Naive thymus-derived CD8-positive, alpha-beta T cell (primary cell): ENCODE data around the gene SCYGR3. TPM values are rescaled to one million over a fixed set of nuclear protein-coding genes. Genes with fewer than 3 reads are reported as not detected.

Experiments
- ATAC-seq, 2 donors: fragments of 150-1000 bp; cut with Tn5 transposase in 1 of 2; sonication (Bioruptor Pico), chemical (Tn5 transposase) in 1 of 2; 1 replicate in 1 of 2; 2 replicates in 1 of 2; pipeline ENCODE4 v1.10.0; 2021; ENCODE audit warnings: mild to moderate bottlenecking in 2 of 2, moderate library complexity in 2 of 2
- POLR2A ChIA-PET: fragments of 350-600 bp; sonication (Branson Sonifier 250); formaldehyde crosslinking; loops from one replicate; lab custom pipeline; 2021; ENCODE audit warnings: antibody characterized with exemption; lab: Charles Lee
- DNase-seq, 10 donors: peaks; one replicate each; pipeline versions ENCODE4 v3.0.0 to v3.0.0-alpha.2; 2020 to 2022
- H3K27ac Mint-ChIP-seq, 10 donors: one replicate each; pipeline ENCODE4 v1.8.0; 2020 to 2022; ENCODE audit warnings: mild to moderate bottlenecking in 10 of 10, mixed read lengths in 10 of 10, moderate library complexity in 4 of 10, inconsistent platforms in 1 of 10
- H3K27me3 Mint-ChIP-seq, 5 donors: one replicate each; pipeline ENCODE4 v1.8.0; 2021 to 2022; ENCODE audit warnings: mixed read lengths in 5 of 5
- H3K36me3 Mint-ChIP-seq, 3 donors: one replicate each; pipeline ENCODE4 v1.8.0; 2020 to 2022; ENCODE audit warnings: mixed read lengths in 3 of 3, mild to moderate bottlenecking in 2 of 3, inconsistent platforms in 1 of 3
- H3K4me1 Mint-ChIP-seq, 4 donors: one replicate each; pipeline ENCODE4 v1.8.0; 2021 to 2022; ENCODE audit warnings: mixed read lengths in 4 of 4
- H3K4me3 Mint-ChIP-seq, 10 donors: one replicate each; pipeline ENCODE4 v1.8.0; 2020 to 2022; ENCODE audit warnings: mild to moderate bottlenecking in 10 of 10, mixed read lengths in 10 of 10, moderate library complexity in 6 of 10, inconsistent platforms in 1 of 10
- H3K9me3 Mint-ChIP-seq, 9 donors: one replicate each; pipeline ENCODE4 v1.8.0; 2020 to 2022; ENCODE audit warnings: mixed read lengths in 9 of 9, mild to moderate bottlenecking in 3 of 9, inconsistent platforms in 1 of 9, moderate library complexity in 1 of 9
- polyA plus RNA-seq, 3 donors: library from polyadenylated mRNA; unstranded; fragments of 300-500 nt; fragmentation: Illumina TruSeq; gene quantifications; one replicate each; pipeline ENCODE4 v1.2.3, GENCODE V29; 2021
- total RNA-seq, 8 experiments: library from RNA in 2 of 8; stranded (reverse) in 2 of 8; gene quantifications; one replicate each; pipeline ENCODE4 v1.2.3 and lab custom pipeline; 2021 to 2026

Gene SCYGR3
- total and polyA plus RNA-seq, 5 experiments from 2014 or later = not detected

GRCh38 chr2:227577555-227577954 lies 37.1 kb downstream of the SCYGR3 start:
- H3K9me3 Mint-ChIP-seq = peaks cover 0 to 14% (median 7%) of the 10 kb centered on the region in 9 donors
- no peak overlapping the region for H3K27ac Mint-ChIP-seq
- H3K36me3 Mint-ChIP-seq = peaks cover 4 to 8% (median 6%) of the 10 kb centered on the region in 3 donors
- no peak overlapping the region for H3K4me3 Mint-ChIP-seq
- peaks cover 0 to 2% (median under 1%) of the 10 kb centered on the region in 4 donors for H3K4me1 Mint-ChIP-seq
- POLR2A ChIA-PET = no interaction called here
- peaks cover 13 to 28% (median 27%) of the 10 kb centered on the region in 5 donors for H3K27me3 Mint-ChIP-seq
- DNase-seq (no peak), ATAC-seq (no peak)

- H3K4me3 Mint-ChIP-seq = no peak overlapping the region
- H3K4me1 Mint-ChIP-seq = peaks cover 0 to 2% (median under 1%) of the 10 kb centered on the region in 4 donors
- ATAC-seq (no peak), DNase-seq (no peak)
- H3K36me3 Mint-ChIP-seq = peaks cover 0 to under 1% (median under 1%) of the 10 kb centered on the region in 3 donors
- peaks cover 0 to 6% (median 0%) of the 10 kb centered on the region in 9 donors for H3K9me3 Mint-ChIP-seq
- no peak overlapping the region for H3K27ac Mint-ChIP-seq
- POLR2A ChIA-PET = no interaction called here
- peaks cover 6 to 22% (median 20%) of the 10 kb centered on the region in 5 donors for H3K27me3 Mint-ChIP-seq
These were observed 37.8 kb downstream of the SCYGR3 start for GRCh38 chr2:227576812-227577211.

- POLR2A ChIA-PET = interaction anchor here (0.6 kb wide), 1 partner anchor 42 kb away, joined by 4 read pairs; no protein-coding TSS in a partner anchor
- Mint-ChIP-seq H3K27me3 (peaks cover 2 to 18% (median 14%) of the 10 kb centered on the region in 5 donors), H3K4me1 (peaks cover 0 to 4% (median under 1%) of the 10 kb centered on the region in 4 donors), H3K36me3 (no peaks in the 10 kb centered on the region), H3K27ac (no peak overlapping the region), H3K9me3 (peaks cover 0 to under 1% (median 0%) of the 10 kb centered on the region in 9 donors), H3K4me3 (no peak overlapping the region)
- ATAC-seq (no peak), DNase-seq (no peak)
These were observed 38.5 kb downstream of the SCYGR3 start for GRCh38 chr2:227576110-227576509.

- Mint-ChIP-seq H3K27me3 (no peaks in the 10 kb centered on the region), H3K36me3 (peaks cover 0 to 2% (median 0%) of the 10 kb centered on the region in 3 donors), H3K27ac (peak overlapping the region in 4 of 10 donors; percentile 8 to 48 (median 28)), H3K4me1 (peaks cover 0 to 10% (median 6%) of the 10 kb centered on the region in 4 donors), H3K9me3 (no peaks in the 10 kb centered on the region), H3K4me3 (no peak overlapping the region)
- POLR2A ChIA-PET = no interaction called here
- ATAC-seq (no peak), DNase-seq (no peak)
These were observed 44.0 kb downstream of the SCYGR3 start for GRCh38 chr2:227570615-227571014.

- H3K4me3 Mint-ChIP-seq = no peak overlapping the region
- no peaks in the 10 kb centered on the region for H3K27me3 Mint-ChIP-seq
- no peak overlapping the region for H3K27ac Mint-ChIP-seq
- DNase-seq = no peak
- H3K4me1 Mint-ChIP-seq = peaks cover 0 to 12% (median 6%) of the 10 kb centered on the region in 4 donors
- no peaks in the 10 kb centered on the region for H3K9me3 Mint-ChIP-seq
- H3K36me3 Mint-ChIP-seq = peaks cover 0 to 8% (median 0%) of the 10 kb centered on the region in 3 donors
- POLR2A ChIA-PET = no interaction called here
- ATAC-seq = no peak
These were observed 45.8 kb downstream of the SCYGR3 start for GRCh38 chr2:227568852-227569169.

GRCh38 chr2:227566012-227566411 lies 48.6 kb downstream of the SCYGR3 start:
- H3K9me3 Mint-ChIP-seq = no peaks in the 10 kb centered on the region
- DNase-seq (no peak), ATAC-seq (no peak)
- H3K4me3 Mint-ChIP-seq = no peak overlapping the region
- H3K36me3 Mint-ChIP-seq = peaks cover 0 to 12% (median 3%) of the 10 kb centered on the region in 3 donors
- POLR2A ChIA-PET = interaction anchor here (1.2 kb wide), 1 partner anchor 12 kb away, joined by 3 read pairs; no protein-coding TSS in a partner anchor
- peaks cover 0 to 9% (median 4%) of the 10 kb centered on the region in 4 donors for H3K4me1 Mint-ChIP-seq
- peak overlapping the region in 4 of 10 donors; percentile 16 to 78 (median 48) for H3K27ac Mint-ChIP-seq
- no peaks in the 10 kb centered on the region for H3K27me3 Mint-ChIP-seq

- Mint-ChIP-seq H3K4me1 (peaks cover 0 to 4% (median 0%) of the 10 kb centered on the region in 4 donors), H3K27me3 (no peaks in the 10 kb centered on the region), H3K27ac (peak overlapping the region in 7 of 10 donors; percentile 4 to 55 (median 8)), H3K9me3 (no peaks in the 10 kb centered on the region), H3K4me3 (no peak overlapping the region), H3K36me3 (peaks cover 0 to 17% (median 5%) of the 10 kb centered on the region in 3 donors)
- POLR2A ChIA-PET = no interaction called here
- DNase-seq (no peak), ATAC-seq (no peak)
These were observed 49.6 kb downstream of the SCYGR3 start for GRCh38 chr2:227565080-227565479.

Other genes starting within 250 kb of the SCYGR3 start
- not detected for gene TM4SF20, start 235.5 kb downstream of the SCYGR3 start, total RNA-seq
- gene TM4SF20, start 235.5 kb downstream of the SCYGR3 start, polyA plus RNA-seq = not detected
- not detected for gene SCYGR1, start 226.9 kb downstream of the SCYGR3 start, total RNA-seq
- gene SCYGR1, start 226.9 kb downstream of the SCYGR3 start, polyA plus RNA-seq = not detected
- 10 to 100 TPM; 52.9 to 55.0 TPM for gene AGFG1, start 142.7 kb downstream of the SCYGR3 start, total RNA-seq
- 10 to 100 TPM; 11.8 to 41.5 (median 24.6) TPM for gene AGFG1, start 142.7 kb downstream of the SCYGR3 start, polyA plus RNA-seq
- gene SCYGR2, start 15.9 kb downstream of the SCYGR3 start, total RNA-seq = not detected
- gene SCYGR2, start 15.9 kb downstream of the SCYGR3 start, polyA plus RNA-seq = not detected
- gene SCYGR4, start 2.7 kb upstream of the SCYGR3 start, total RNA-seq = not detected
- gene SCYGR4, start 2.7 kb upstream of the SCYGR3 start, polyA plus RNA-seq = not detected
- gene SCYGR5, start 52.0 kb upstream of the SCYGR3 start, total RNA-seq = not detected
- not detected for gene SCYGR5, start 52.0 kb upstream of the SCYGR3 start, polyA plus RNA-seq
- not detected for gene SLC19A3, start 103.2 kb upstream of the SCYGR3 start, total RNA-seq
- not detected for gene SLC19A3, start 103.2 kb upstream of the SCYGR3 start, polyA plus RNA-seq
- not detected for gene SCYGR6, start 109.9 kb upstream of the SCYGR3 start, total RNA-seq
- not detected for gene SCYGR6, start 109.9 kb upstream of the SCYGR3 start, polyA plus RNA-seq
- not detected for gene SCYGR7, start 113.5 kb upstream of the SCYGR3 start, total RNA-seq
- not detected for gene SCYGR7, start 113.5 kb upstream of the SCYGR3 start, polyA plus RNA-seq
- gene SCYGR8, start 131.1 kb upstream of the SCYGR3 start, total RNA-seq = not detected
- not detected for gene SCYGR8, start 131.1 kb upstream of the SCYGR3 start, polyA plus RNA-seq
- not detected for gene CCL20, start 199.0 kb upstream of the SCYGR3 start, total RNA-seq
- gene CCL20, start 199.0 kb upstream of the SCYGR3 start, polyA plus RNA-seq = not detected